Esophagus (tissue), 2 donors: ENCODE results near the gene BRF1. TPM values are rescaled to one million over a fixed set of nuclear protein-coding genes. Genes with fewer than 3 reads are reported as not detected.

Experiments used
- H3K27ac ChIP-seq, 2 donors: one replicate each; pipeline ENCODE4 v1.5.1; 2013; ENCODE audit warnings: low read depth in 2 of 2, mild to moderate bottlenecking in 2 of 2, inconsistent platforms in 1 of 2, low read length in 1 of 2, moderate library complexity in 1 of 2
- H3K27me3 ChIP-seq, 2 donors: one replicate each; pipeline ENCODE4 v1.6.1; 2013; ENCODE audit warnings: low read length in 2 of 2, control low read depth in 1 of 2, mild to moderate bottlenecking in 1 of 2; ENCODE audit not compliant: insufficient read depth in 2 of 2, control insufficient read depth in 1 of 2
- H3K36me3 ChIP-seq, 2 donors: one replicate each; pipeline ENCODE4 v1.6.1; 2013; ENCODE audit warnings: low read length in 1 of 2; ENCODE audit not compliant: control insufficient read depth in 2 of 2, insufficient read depth in 2 of 2
- H3K4me1 ChIP-seq, 2 donors: one replicate each; pipeline ENCODE4 v1.6.1; 2013; ENCODE audit warnings: low read length in 1 of 2; ENCODE audit not compliant: control insufficient read depth in 2 of 2, insufficient read depth in 2 of 2
- H3K4me3 ChIP-seq, 2 donors: one replicate each; pipeline ENCODE4 v1.5.1; 2013; ENCODE audit warnings: low read length in 2 of 2, mild to moderate bottlenecking in 2 of 2, low read depth in 1 of 2, moderate library complexity in 1 of 2
- H3K9me3 ChIP-seq, 2 donors: one replicate each; pipeline ENCODE4 v1.6.1; 2013; ENCODE audit warnings: mild to moderate bottlenecking in 2 of 2, low read depth in 1 of 2, low read length in 1 of 2, moderate library complexity in 1 of 2; ENCODE audit not compliant: control insufficient read depth in 2 of 2, insufficient read depth in 1 of 2
- WGBS, 2 donors: extraction: QIAGEN DNeasy Blood & Tissue Kit; methylation state at CpG; one replicate each; pipeline ENCODE4 v1.1.7; 2013; 5-methylcytosine and 5-hydroxymethylcytosine counted together
- polyA plus RNA-seq, 2 donors: library from polyadenylated mRNA; stranded (reverse); fragments of 200-250 nt; gene quantifications; one replicate each; pipeline ENCODE4 v1.2.3, GENCODE V29; 2013
- donor health status: healthy with polysubstance abuse.
- donor health status: Bipolar disorder and iron deficiency.

The BRF1 gene
- polyA plus RNA-seq, 2 donors, result 11.1 to 30.2 TPM

DNA sequence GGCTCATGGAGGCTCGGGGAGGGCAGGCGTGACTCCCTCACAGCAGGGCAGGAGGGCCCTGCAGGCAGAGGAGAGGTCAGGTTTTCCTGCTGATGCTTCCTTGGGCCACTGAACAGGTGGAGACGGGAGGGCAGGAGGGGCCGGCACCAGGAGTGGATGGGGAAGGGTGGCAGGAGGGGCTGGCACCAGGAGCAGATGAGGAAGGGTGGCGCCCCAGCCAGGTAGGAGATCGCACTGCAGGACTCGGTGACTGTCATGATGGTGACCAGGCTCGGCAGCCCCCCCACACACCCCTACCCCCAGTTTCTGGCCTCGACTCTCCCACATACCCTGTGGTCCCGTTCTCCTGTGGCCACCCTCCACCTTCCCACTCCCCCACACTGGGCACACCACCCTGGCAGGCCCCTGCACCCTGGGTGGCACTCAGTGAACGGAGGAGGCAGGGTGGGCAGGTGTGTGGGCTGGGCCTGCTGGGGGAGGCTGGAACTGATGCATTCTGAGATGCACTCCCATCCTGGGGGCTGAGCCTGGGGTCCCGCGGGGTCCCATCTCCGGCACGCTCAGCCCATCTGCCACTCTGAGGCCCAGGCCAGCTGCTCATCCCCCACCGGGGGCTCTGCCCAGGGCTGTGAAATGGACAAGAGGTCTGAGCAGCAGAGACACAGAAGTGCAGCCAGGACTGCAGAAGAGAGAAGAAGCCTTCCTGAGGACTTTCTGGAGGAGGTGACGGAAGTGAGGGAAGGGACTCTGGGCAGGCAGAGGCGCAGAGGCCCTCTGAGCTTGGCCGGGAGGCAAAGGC, 122.5 kb downstream of the BRF1 start:
- Histone ChIP-seq H3K4me1 (peaks cover 5 to 28% of the 10 kb centered on the region in 2 donors), H3K27ac (no peak overlapping the region), H3K27me3 (no peaks in the 10 kb centered on the region), H3K36me3 (no peaks in the 10 kb centered on the region), H3K4me3 (no peak overlapping the region), H3K9me3 (no peaks in the 10 kb centered on the region)
- WGBS, 2 donors, result 87% methylated on average over 19 of the region's 19 CpGs

DNA sequence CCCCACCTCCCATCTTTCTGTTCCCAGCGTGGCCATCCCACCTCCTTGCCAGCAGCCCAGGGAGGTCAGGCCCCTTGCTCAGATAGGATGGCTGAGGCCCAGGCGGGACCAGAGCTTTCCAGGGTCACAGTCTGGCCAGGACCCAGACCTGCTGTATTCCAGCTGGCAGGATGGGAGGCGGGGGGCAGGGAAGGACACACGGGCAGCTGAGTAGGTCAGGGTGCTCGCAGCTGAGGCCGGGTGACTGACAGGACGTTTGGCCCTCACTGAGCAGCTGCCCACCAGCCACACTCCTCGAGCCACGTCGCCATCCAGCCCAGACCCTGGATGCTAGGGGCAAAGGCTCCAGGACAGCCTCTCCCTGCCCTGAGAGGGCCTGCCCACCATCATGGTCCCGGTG, 123.7 kb downstream of the BRF1 start:
- Histone ChIP-seq H3K36me3 (no peaks in the 10 kb centered on the region), H3K9me3 (no peaks in the 10 kb centered on the region), H3K4me1 (peaks cover 5 to 24% of the 10 kb centered on the region in 2 donors), H3K27ac (no peak overlapping the region), H3K27me3 (no peaks in the 10 kb centered on the region), H3K4me3 (no peak overlapping the region)
- WGBS, 2 donors, result 72 to 79% methylated on average over 11 of the region's 11 CpGs

DNA sequence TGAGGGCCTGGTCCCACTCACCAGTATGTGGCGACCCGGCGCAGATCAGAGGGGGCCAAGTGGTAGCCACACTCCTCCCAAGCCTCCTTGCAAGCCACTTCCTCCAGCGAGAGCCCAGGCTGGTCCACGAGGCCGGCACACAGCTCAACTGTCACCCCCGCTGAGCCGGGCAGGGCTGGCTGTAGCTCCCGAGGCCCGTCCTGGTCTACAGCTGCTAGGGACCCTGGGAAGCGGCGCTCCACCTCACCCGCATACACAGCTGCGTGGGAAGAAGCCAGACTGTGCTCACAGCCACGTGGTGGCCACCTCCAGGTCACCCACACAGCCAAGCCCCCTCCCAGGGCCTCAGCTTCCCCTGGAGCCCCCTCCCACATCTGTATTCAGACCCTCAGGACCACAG, 124.3 kb downstream of the BRF1 start:
- no peak overlapping the region for H3K27ac ChIP-seq
- peaks cover 5 to 21% of the 10 kb centered on the region in 2 donors for H3K4me1 ChIP-seq
- H3K36me3 ChIP-seq, result no peaks in the 10 kb centered on the region
- H3K9me3 ChIP-seq, result no peaks in the 10 kb centered on the region
- H3K4me3 ChIP-seq, result no peak overlapping the region
- 71 to 85% methylated on average over 15 of the region's 15 CpGs for WGBS, 2 donors
- no peaks in the 10 kb centered on the region for H3K27me3 ChIP-seq

DNA sequence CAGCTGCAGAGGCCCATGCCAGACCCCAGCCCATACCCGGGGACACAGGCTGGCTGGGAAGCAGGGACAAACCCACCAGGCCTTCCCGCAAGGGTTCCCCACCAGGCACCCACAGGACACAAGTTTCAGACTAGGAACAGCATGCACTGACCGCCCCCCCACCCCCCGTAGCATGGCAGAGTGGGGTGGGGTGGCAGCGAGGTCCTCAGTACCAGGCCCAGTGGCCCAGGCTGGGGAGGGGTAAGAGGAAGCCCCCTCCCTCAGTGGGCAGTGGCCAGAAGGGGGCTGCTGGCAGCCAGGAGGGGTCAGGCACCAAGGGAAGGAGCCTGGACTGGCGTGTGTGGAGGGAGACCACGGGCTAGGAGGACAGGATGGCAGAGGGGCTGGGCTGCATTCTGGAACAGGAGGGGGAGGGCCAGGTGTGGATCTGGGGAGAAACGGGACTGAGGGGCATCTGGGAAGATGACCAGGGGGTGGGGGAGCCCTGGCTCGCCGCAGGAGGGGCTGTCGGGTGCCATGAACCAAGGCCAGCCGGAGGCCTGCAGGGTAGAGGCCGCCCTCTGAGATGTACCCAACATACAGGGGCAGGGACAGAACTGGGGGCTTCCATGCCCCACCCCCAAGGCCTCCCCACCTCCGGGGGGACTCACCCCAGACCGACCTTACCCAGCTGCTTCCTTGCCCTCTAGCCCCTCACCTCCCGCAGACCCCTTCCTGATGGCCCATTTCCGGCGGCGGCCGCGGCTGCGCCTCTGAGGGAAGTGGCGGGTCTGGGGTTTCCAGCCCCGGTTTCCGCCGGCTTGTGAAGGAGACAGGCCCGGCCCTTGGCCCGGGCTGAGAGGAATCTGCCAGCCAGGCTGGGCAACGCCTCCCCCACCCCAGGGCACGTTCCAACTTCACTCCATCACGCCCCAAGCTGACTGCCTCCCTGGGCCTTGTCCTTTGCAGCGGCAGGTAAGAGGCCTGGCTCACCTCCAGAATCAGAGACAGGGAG, 126.6 kb downstream of the BRF1 start:
- Histone ChIP-seq H3K4me3 (no peak overlapping the region), H3K9me3 (no peaks in the 10 kb centered on the region), H3K36me3 (no peaks in the 10 kb centered on the region), H3K27ac (peak overlapping the region in 1 of 2 donors; percentile 11), H3K27me3 (no peaks in the 10 kb centered on the region), H3K4me1 (peaks cover 3 to 17% of the 10 kb centered on the region in 2 donors)
- WGBS, 2 donors, result 51 to 56% methylated on average over 30 to 32 of the region's 32 CpGs

DNA sequence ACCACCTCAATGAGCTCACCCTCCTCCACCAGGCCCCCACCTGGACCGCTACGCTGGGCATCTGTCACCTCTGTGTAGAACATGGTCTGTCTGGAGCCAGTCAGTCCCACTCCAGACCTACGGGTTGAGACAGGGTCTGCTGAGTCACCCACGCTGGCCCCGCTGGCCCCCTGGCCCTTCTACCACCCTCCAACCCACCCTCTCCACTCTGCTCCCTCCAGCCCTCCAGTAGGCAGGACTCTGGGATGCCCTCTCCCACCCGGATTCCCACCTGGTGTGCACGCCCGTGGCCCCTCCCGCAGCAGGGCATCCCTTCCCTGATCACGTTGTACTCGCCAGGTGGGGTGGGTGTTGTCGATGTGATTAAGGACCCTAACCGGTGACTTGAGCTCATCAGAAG, 127.7 kb downstream of the BRF1 start:
- 90% methylated on average over 13 of the region's 13 CpGs for WGBS, 2 donors
- Histone ChIP-seq H3K9me3 (no peaks in the 10 kb centered on the region), H3K27me3 (no peaks in the 10 kb centered on the region), H3K4me3 (no peak overlapping the region), H3K4me1 (peaks cover 3 to 19% of the 10 kb centered on the region in 2 donors), H3K27ac (no peak overlapping the region), H3K36me3 (no peaks in the 10 kb centered on the region)

DNA sequence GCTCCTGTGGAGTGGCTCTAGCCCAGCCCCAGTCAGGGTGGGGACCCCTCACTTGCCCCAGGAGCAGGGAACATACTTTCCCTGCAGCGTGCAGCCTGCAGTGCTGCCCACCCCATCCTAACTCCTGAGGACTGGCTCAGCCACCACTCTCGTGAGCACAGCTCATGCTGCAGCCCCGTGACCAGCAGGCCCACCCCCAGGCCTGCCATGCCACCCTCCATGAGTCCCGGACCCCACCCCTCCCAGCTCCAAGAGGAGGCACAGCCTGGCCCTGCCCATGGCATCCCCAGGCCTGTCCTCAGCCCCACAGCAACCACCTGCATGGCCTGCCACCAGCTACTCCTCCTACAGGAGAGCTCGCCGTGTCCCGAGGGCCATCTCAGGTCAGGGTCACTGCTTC, 128.3 kb downstream of the BRF1 start:
- H3K36me3 ChIP-seq, result no peaks in the 10 kb centered on the region
- H3K9me3 ChIP-seq, result no peaks in the 10 kb centered on the region
- H3K27me3 ChIP-seq, result no peaks in the 10 kb centered on the region
- WGBS, 2 donors, result 60 to 76% methylated on average over 7 of the region's 7 CpGs
- no peak overlapping the region for H3K4me3 ChIP-seq
- H3K27ac ChIP-seq, result no peak overlapping the region
- peaks cover 8 to 23% of the 10 kb centered on the region in 2 donors for H3K4me1 ChIP-seq

DNA sequence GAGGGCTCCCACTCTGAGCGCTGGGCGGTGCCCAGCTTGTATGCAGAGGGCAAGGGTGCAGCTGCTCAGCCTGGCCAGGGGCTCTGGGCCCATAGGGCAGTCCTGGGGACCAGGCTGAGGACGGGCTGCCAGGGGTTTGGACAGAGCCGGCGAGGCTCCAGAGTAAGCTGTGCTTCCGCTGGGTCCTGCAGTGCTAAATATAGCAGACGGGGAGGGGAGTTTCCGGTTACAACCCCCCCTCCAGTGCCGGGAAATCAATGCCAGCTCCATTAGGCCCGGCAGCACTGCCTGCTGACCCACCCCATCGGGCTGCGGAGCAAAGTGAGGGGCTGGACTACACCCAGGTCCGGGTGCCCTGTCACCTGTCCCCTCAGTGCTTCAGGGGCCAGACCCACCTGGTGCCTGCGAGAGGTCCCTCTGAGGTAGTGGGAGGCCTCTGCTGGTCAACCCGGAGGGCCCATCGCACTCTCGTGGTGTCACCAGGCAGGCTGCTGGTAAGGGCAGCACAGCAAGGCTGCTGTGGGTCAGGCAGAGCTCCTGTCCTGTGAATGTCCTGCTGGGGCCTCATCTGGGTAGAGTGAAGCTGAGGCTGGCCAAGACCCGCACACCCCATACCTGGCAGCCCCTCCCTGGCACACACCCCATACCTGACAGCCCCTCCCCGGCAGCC, 129.7 kb downstream of the BRF1 start:
- Histone ChIP-seq H3K27me3 (no peaks in the 10 kb centered on the region), H3K27ac (no peak overlapping the region), H3K4me3 (no peak overlapping the region), H3K4me1 (peaks cover 15 to 34% of the 10 kb centered on the region in 2 donors), H3K36me3 (no peaks in the 10 kb centered on the region), H3K9me3 (peaks cover 0 to 2% of the 10 kb centered on the region in 2 donors)
- 32 to 48% methylated on average over 17 to 19 of the region's 19 CpGs for WGBS, 2 donors

DNA sequence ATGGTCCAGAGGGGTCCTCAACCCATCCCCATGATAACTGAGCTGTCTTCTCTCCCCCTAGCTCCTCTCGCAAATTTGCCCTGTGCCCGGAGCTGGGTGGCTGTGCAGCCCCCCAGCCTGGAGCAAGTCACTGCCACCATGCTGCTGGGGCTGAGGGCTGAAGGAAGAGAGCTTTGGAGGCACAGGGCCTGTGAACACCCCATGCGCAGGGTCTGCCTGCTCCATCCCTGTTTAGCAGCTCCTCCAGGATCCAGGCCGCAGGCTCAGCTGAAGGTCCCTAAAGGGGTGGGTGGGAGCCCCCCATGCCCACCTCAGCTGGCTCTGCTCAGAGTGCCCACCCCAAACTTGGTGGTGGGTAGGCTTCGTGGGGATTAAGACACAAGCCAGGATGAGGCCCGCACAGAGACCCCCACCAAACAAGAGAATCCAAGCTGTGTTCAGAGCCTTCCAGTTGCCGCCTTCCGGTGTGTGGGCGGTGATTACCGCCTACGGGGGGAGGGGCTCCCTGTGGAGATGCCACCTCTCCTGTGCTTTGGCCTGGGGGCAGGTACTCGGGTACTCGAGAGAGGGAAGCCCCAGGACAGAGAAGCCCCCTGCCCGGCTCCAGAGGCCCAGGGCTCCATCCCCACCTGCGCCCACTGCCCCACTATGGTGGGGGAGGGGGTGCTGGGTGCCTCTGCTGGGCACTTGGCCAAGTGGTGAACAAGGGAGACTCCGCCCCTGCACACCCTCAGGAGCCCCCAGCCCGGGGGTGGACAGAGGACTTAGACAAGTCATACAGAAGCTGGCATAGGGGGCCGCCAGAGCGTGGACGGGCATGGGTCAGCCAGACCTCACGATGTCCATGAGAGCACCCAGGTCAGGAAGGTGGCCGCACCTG, 130.8 kb downstream of the BRF1 start:
- Histone ChIP-seq H3K4me1 (peaks cover 15 to 33% of the 10 kb centered on the region in 2 donors), H3K27me3 (no peaks in the 10 kb centered on the region), H3K36me3 (no peaks in the 10 kb centered on the region)

More for the DNA sequence above, 130.8 kb downstream of the BRF1 start:
- H3K4me3 ChIP-seq, result no peak overlapping the region
- 71 to 81% methylated on average over 21 to 22 of the region's 22 CpGs for WGBS, 2 donors
- H3K27ac ChIP-seq, result no peak overlapping the region
- peaks cover 0 to 2% of the 10 kb centered on the region in 2 donors for H3K9me3 ChIP-seq
